WTC11 (cell line): Measurements from ENCODE around the gene RBSN. TPM values are rescaled to one million over a fixed set of nuclear protein-coding genes. Genes with fewer than 3 reads are reported as not detected.

ENCODE experiments used
- ATAC-seq: fragments of 200-7000 bp; cut with Tn5 transposase; 2 replicates; pipeline ENCODE4 v1.10.0; 2021; ENCODE audit warnings: mild to moderate bottlenecking, moderate library complexity
- CTCF ChIA-PET: fragments of 300-600 bp; sonication (Branson Sonifier 250); formaldehyde crosslinking; loops from one replicate; lab custom pipeline; 2021; ENCODE audit warnings: antibody characterized with exemption; lab: Charles Lee
- POLR2A ChIA-PET: fragments of 350-600 bp; sonication (Branson Sonifier 250); formaldehyde crosslinking; loops from one replicate; lab custom pipeline; 2021; ENCODE audit warnings: antibody characterized with exemption; lab: Charles Lee
- DNase-seq: peaks from one replicate; pipeline ENCODE4 v3.0.0; 2021; ENCODE audit warnings: low spot score
- H3K27ac Mint-ChIP-seq: 2 replicates; pipeline ENCODE4 v1.8.0; 2021; ENCODE audit warnings: mixed read lengths
- H3K27me3 Mint-ChIP-seq: 2 replicates; pipeline ENCODE4 v1.8.0; 2021; ENCODE audit warnings: low read depth, mild to moderate bottlenecking, moderate library complexity, mixed read lengths
- H3K36me3 Mint-ChIP-seq: 2 replicates; pipeline ENCODE4 v1.8.0; 2021; ENCODE audit warnings: mixed read lengths
- H3K4me1 Mint-ChIP-seq: 2 replicates; pipeline ENCODE4 v1.8.0; 2022; ENCODE audit warnings: mixed read lengths
- H3K4me3 Mint-ChIP-seq: 2 replicates; pipeline ENCODE4 v1.8.0; 2021; ENCODE audit warnings: mild to moderate bottlenecking, moderate library complexity, mixed read lengths
- H3K9me3 Mint-ChIP-seq: 2 replicates; pipeline ENCODE4 v1.8.0; 2021; ENCODE audit warnings: mixed read lengths
- ATF3 ChIP-seq: sonication (generic); formaldehyde crosslinking; conservative IDR thresholded peaks from 2 replicates; pipeline ENCODE4 v1.8.1; 2022; ENCODE audit warnings: mild to moderate bottlenecking, missing genetic modification reagents
- CBFB ChIP-seq: sonication (generic); formaldehyde crosslinking; IDR thresholded peaks from 2 replicates; pipeline ENCODE4 v1.8.1; 2022; ENCODE audit warnings: mild to moderate bottlenecking, low read depth, missing genetic modification reagents
- CREB1 ChIP-seq: sonication (generic); formaldehyde crosslinking; IDR thresholded peaks from 2 replicates; pipeline ENCODE4 v1.8.0; 2023; ENCODE audit warnings: mild to moderate bottlenecking, missing genetic modification reagents
- EMX1 ChIP-seq: fragments of 250-450 bp; sonication (Bioruptor Pico); IDR thresholded peaks from 2 replicates; pipeline ENCODE4 v1.8.0; 2021; ENCODE audit warnings: mild to moderate bottlenecking
- ESRRA ChIP-seq: sonication (generic); formaldehyde crosslinking; IDR thresholded peaks from 2 replicates; pipeline ENCODE4 v1.8.1; 2022; ENCODE audit warnings: mild to moderate bottlenecking, missing genetic modification reagents, borderline replicate concordance
- FOXP1 ChIP-seq: sonication (generic); formaldehyde crosslinking; IDR thresholded peaks from 2 replicates; pipeline ENCODE4 v1.8.0; 2022; ENCODE audit warnings: missing genetic modification reagents, mild to moderate bottlenecking, moderate library complexity, borderline replicate concordance
- MYBL2 ChIP-seq: sonication (generic); formaldehyde crosslinking; IDR thresholded peaks from 2 replicates; pipeline ENCODE4 v1.8.1; 2023; ENCODE audit warnings: mild to moderate bottlenecking, moderate library complexity, missing genetic modification reagents
- NFE2L1 ChIP-seq: sonication (generic); formaldehyde crosslinking; IDR thresholded peaks from 2 replicates; pipeline ENCODE4 v1.8.1; 2023; ENCODE audit warnings: missing genetic modification reagents
- NR3C1 ChIP-seq: sonication (generic); formaldehyde crosslinking; conservative IDR thresholded peaks from 2 replicates; pipeline ENCODE4 v1.8.1; 2023; ENCODE audit warnings: low read depth, mild to moderate bottlenecking, missing genetic modification reagents
- OVOL2 ChIP-seq: fragments of 250-450 bp; sonication (Bioruptor Pico); IDR thresholded peaks from 2 replicates; pipeline ENCODE4 v1.9.0; 2021; ENCODE audit warnings: mild to moderate bottlenecking, borderline replicate concordance
- PREB ChIP-seq: sonication (generic); formaldehyde crosslinking; IDR thresholded peaks from 2 replicates; pipeline ENCODE4 v1.8.1; 2022; ENCODE audit warnings: mild to moderate bottlenecking, missing genetic modification reagents, moderate library complexity, borderline replicate concordance
- RORB ChIP-seq: fragments of 250-450 bp; sonication (Bioruptor Pico); IDR thresholded peaks from 2 replicates; pipeline ENCODE4 v1.9.0; 2021; ENCODE audit warnings: mild to moderate bottlenecking
- ZNF138 ChIP-seq: sonication (generic); formaldehyde crosslinking; conservative IDR thresholded peaks from 2 replicates; pipeline ENCODE4 v1.8.1; 2022; ENCODE audit warnings: mild to moderate bottlenecking, moderate library complexity, missing genetic modification reagents
- ZNF396 ChIP-seq: fragments of 250-450 bp; sonication (Bioruptor Pico); IDR thresholded peaks from 2 replicates; pipeline ENCODE4 v1.8.0; 2021; ENCODE audit warnings: mild to moderate bottlenecking, moderate library complexity, borderline replicate concordance
- ZNF423 ChIP-seq: fragments of 250-450 bp; sonication (Bioruptor Pico); IDR thresholded peaks from 2 replicates; pipeline ENCODE4 v2.1.2; 2022; ENCODE audit warnings: mild to moderate bottlenecking, moderate library complexity
- total RNA-seq: library from RNA; stranded (reverse); gene quantifications from 3 replicates; pipeline ENCODE4 v1.2.3, GENCODE V29; 2021
- TF ChIP-seq, protein P1 (sequence below): fragments of 250-450 bp; sonication (Bioruptor Pico); conservative IDR thresholded peaks from 2 replicates; pipeline ENCODE4 v1.9.0; 2021; ENCODE audit warnings: mild to moderate bottlenecking
- TF ChIP-seq, protein P2 (sequence below): sonication (generic); formaldehyde crosslinking; IDR thresholded peaks from 2 replicates; pipeline ENCODE4 v1.8.0; 2022; ENCODE audit warnings: missing genetic modification reagents
- TF ChIP-seq, protein P3 (sequence below): sonication (generic); formaldehyde crosslinking; IDR thresholded peaks from 2 replicates; pipeline ENCODE4 v1.8.1; 2023; ENCODE audit warnings: mild to moderate bottlenecking, moderate library complexity, missing genetic modification reagents
- TF ChIP-seq, protein P4 (sequence below): sonication (generic); formaldehyde crosslinking; IDR thresholded peaks from 2 replicates; pipeline ENCODE4 v1.8.1; 2023; ENCODE audit warnings: mild to moderate bottlenecking, missing genetic modification reagents, moderate library complexity

The RBSN gene
- total RNA-seq, 1 experiment from 2014 or later, result 24.2 TPM

- TF ChIP-seq RORB (CRISPR knock-in tag), result no peak
- TF ChIP-seq EMX1, result no peak
- TF ChIP-seq, protein P1, sequence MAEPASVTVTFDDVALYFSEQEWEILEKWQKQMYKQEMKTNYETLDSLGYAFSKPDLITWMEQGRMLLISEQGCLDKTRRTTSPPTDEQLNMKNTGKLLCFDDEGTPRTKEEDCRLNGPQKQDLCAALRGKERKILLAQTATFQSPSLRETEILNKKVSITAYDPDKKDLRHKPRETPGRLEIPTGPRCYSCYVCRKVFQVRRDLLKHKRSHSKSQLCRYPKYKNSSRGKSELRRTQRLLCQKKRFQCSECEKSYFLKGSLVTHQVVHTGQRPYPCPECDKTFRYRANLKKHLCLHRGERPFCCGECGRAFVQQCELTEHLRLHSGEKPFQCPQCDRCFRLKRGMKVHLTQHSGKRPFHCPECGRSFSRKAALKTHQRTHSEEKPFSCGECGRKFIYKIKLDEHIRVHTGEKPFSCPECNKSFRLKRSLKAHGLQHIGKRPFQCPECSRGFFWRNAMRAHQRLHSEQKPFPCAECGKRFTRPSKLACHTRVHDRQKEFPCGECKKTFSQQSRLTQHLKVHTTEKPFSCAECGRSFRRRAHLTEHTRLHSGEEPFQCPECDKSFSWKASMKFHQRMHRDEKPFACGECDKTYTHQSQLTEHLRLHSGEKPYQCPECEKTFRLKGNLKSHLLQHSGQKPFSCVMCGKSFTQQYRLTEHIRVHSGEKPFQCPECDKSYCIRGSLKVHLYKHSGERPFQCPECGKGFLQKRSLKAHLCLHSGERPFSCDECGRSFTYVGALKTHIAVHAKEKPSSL, result no peak
- no peak for TF ChIP-seq PREB (CRISPR knock-in tag)
- TF ChIP-seq MYBL2, result no peak
- TF ChIP-seq ATF3 (CRISPR knock-in tag), result no peak
- TF ChIP-seq NR3C1 (CRISPR knock-in tag), result no peak
- no peak for TF ChIP-seq ZNF138 (CRISPR knock-in tag)
- no peak for TF ChIP-seq NFE2L1
- no peak for TF ChIP-seq ZNF423
- no peak for TF ChIP-seq CBFB
- TF ChIP-seq ESRRA, result no peak
- no peak for TF ChIP-seq ZNF396 (CRISPR knock-in tag)
- TF ChIP-seq CREB1 (CRISPR knock-in tag), result no peak
- TF ChIP-seq OVOL2 (CRISPR knock-in tag), result no peak
- TF ChIP-seq, protein P2, sequence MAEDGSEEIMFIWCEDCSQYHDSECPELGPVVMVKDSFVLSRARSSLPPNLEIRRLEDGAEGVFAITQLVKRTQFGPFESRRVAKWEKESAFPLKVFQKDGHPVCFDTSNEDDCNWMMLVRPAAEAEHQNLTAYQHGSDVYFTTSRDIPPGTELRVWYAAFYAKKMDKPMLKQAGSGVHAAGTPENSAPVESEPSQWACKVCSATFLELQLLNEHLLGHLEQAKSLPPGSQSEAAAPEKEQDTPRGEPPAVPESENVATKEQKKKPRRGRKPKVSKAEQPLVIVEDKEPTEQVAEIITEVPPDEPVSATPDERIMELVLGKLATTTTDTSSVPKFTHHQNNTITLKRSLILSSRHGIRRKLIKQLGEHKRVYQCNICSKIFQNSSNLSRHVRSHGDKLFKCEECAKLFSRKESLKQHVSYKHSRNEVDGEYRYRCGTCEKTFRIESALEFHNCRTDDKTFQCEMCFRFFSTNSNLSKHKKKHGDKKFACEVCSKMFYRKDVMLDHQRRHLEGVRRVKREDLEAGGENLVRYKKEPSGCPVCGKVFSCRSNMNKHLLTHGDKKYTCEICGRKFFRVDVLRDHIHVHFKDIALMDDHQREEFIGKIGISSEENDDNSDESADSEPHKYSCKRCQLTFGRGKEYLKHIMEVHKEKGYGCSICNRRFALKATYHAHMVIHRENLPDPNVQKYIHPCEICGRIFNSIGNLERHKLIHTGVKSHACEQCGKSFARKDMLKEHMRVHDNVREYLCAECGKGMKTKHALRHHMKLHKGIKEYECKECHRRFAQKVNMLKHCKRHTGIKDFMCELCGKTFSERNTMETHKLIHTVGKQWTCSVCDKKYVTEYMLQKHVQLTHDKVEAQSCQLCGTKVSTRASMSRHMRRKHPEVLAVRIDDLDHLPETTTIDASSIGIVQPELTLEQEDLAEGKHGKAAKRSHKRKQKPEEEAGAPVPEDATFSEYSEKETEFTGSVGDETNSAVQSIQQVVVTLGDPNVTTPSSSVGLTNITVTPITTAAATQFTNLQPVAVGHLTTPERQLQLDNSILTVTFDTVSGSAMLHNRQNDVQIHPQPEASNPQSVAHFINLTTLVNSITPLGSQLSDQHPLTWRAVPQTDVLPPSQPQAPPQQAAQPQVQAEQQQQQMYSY (CRISPR knock-in tag), result no peak
- no peak for TF ChIP-seq FOXP1 (CRISPR knock-in tag)
- TF ChIP-seq, protein P3, sequence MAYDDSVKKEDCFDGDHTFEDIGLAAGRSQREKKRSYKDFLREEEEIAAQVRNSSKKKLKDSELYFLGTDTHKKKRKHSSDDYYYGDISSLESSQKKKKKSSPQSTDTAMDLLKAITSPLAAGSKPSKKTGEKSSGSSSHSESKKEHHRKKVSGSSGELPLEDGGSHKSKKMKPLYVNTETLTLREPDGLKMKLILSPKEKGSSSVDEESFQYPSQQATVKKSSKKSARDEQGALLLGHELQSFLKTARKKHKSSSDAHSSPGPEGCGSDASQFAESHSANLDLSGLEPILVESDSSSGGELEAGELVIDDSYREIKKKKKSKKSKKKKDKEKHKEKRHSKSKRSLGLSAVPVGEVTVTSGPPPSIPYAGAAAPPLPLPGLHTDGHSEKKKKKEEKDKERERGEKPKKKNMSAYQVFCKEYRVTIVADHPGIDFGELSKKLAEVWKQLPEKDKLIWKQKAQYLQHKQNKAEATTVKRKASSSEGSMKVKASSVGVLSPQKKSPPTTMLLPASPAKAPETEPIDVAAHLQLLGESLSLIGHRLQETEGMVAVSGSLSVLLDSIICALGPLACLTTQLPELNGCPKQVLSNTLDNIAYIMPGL (CRISPR knock-in tag), result no peak
- TF ChIP-seq, protein P4, sequence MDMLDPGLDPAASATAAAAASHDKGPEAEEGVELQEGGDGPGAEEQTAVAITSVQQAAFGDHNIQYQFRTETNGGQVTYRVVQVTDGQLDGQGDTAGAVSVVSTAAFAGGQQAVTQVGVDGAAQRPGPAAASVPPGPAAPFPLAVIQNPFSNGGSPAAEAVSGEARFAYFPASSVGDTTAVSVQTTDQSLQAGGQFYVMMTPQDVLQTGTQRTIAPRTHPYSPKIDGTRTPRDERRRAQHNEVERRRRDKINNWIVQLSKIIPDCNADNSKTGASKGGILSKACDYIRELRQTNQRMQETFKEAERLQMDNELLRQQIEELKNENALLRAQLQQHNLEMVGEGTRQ (CRISPR knock-in tag), result no peak
- CTCF ChIA-PET, result interaction anchor here (1.7 kb wide), 1 partner anchor 42 kb away, joined by 7 read pairs; no protein-coding TSS in a partner anchor
- DNase-seq (no peak), ATAC-seq (no peak)
- Mint-ChIP-seq H3K4me1 (peaks cover 19% of the 10 kb centered on the region), H3K36me3 (peaks cover 14% of the 10 kb centered on the region), H3K4me3 (peak overlapping the region; percentile 12), H3K27me3 (peaks cover 2% of the 10 kb centered on the region; the same call in 1 of the 2 replicates), H3K27ac (no peak overlapping the region), H3K9me3 (no peaks in the 10 kb centered on the region)
- POLR2A ChIA-PET, result no interaction called here
Measured at GRCh38 chr3:15066467-15066866, 32.5 kb downstream of the RBSN start.
